Middle frontal gyrus (tissue), 1 donor: ENCODE data around the gene ZNF611.
"Not testable (repeated sequence)": the region's sequence is repeated elsewhere in the genome, so short reads cannot be mapped to it uniquely, and the experiment has no call there.

Experiments used
- DNase-seq: peaks from one replicate; pipeline ENCODE4 v3.0.0-alpha.2; 2015; ENCODE audit warnings: low spot score; ENCODE audit errors: extremely low spot score

The ZNF611 gene

DNA sequence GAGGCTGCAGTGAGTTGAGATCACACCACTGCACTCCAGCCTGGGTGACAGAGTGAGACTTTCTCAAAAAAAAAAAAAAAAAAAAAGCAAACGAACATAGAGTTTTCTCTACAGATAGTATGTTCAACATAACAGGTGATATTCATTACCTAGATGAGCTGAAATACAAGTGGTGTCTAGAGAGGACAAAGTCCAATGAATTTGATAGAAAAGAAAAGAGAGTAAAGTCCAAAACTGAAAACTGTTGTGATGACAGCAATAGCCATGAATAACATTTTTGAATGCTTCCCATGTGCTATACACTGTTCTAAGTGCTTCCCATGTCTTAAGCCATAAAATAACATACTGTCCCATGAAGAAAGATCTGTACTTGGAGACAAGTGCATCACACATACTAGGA, 53.6 kb downstream of the ZNF611 start:
- DNase-seq, result not testable (repeated sequence)

DNA sequence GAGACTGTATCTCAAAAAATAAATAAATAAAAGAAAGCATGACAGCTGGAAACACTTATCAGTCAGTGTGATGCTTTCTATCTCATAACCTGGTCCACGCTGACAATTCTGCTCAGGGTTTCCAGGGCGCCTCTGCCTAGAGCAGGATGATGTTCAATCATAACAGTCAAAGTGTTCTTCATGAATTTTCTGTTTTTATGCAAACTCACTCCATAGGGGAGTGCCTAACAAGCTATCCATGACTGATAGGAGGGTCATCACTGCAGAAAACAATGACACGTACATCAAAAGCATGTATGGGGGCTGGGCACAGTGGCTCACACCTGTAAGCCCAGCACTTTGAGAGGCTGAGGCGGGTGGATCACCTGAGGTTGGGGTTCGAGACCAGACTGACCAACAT, 55.2 kb downstream of the ZNF611 start:
- no peak for DNase-seq

DNA sequence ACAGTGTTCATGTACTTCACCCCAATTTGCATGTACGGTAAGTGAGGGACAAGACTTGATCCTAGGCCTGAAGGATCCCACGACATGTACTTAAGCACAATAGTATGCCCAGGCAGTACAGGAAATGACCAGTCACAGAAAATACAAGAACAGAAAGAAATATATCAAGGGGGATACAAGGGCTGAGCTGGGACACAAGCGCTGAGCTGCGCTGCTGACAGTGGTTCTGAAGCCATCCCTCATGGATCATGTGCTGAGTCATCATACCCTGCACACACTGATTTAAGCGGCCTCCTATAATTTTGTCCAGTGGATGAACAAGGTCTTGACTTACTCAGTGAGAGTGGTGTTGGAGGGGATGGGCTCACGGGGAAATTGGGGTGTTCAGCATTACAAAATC, 59.6 kb downstream of the ZNF611 start:
- not testable (repeated sequence) for DNase-seq

DNA sequence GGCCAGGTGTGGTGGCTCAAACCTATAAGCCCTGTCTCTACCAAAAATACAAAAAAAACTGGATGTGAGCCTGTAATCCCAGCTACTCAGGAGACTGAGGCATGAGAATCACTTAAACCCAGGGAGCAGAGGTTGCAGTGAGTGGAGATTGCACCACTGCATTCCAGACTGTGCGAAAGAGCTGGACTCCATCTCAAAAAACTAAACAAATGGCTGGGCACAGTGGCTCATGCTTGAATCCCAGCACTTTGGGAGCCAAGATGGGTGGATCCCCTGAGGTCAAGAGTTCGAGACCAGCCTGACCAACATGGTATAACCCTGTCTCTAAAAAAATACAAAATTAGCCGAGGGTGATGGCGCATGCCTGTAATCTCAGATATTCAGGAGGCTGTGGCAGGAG, 61.8 kb downstream of the ZNF611 start:
- DNase-seq, result no peak

DNA sequence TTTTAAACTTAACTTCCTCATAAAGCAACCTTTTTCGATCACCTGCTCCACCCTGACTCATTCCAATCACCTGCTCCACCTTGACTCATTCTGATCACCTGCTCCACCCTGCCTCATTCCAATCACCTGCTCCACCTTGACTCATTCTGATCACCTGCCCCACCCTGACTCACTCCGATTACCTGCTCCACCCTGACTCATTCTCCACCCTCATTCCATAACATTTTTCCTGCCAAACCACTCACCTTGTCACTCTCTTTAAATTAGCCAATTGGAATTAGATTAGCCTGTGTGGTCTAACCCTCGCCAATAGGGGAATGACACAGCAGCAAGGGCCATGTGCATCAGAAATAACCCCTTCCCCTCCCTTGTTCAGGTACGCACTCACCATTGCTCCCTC, 64.8 kb downstream of the ZNF611 start:
- no peak for DNase-seq

DNA sequence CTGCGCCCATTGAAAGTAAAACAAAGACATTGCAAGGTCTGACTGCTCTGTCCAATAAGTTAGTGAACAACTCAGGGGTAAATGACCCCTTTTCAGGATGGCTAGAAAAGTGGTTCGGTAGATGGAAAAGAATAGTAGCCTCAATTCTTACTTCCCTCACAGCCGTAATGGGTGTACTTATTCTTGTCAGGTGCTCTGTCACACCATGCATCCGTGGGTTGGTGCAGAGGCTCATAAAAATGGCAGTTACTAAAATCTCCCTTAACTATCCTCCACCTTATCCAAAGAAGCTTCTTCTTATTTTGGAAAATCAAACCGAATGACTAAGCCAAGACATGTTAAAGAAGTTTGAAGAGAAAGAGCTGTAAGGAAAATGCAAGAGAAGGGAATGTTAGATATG, 65.3 kb downstream of the ZNF611 start:
- no peak for DNase-seq

DNA sequence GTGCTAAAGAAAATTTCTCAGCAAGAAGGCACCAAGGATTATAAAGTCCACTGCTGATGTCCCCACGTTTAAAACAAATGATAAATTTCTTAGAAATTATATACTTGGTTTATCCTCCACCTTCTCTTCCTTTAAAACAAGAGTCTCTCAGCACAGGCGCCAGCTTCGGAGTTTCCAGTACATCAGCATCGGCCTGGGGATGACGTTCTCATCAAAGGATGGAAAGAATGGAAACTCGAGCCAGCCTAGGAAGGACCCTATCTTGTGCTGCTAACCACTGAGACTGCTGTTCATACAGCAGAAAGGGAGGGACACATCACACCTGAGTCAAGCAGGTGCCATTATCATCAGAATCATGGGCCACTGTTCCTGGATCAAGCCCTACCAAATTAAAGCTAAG, 66.9 kb downstream of the ZNF611 start:
- no peak for DNase-seq

DNA sequence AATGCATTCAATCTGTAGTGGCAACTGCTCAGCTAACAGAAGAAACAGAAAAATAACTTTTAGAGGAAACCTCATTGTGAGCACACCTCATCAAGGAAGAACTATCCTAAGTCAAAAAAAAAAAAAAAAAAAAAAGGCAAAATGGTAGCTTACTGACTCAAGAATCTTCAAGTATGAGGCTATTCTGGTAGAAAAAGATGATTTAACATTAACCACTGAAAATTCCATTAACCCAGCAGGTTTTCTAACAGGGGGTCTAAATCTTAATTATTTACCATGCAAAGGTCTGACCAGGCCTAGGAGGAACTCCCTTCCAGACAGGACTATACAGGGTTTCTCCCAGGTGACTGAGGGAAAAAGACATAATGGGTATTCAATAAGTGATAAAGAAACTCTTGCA, 68.3 kb downstream of the ZNF611 start:
- no peak for DNase-seq

DNA sequence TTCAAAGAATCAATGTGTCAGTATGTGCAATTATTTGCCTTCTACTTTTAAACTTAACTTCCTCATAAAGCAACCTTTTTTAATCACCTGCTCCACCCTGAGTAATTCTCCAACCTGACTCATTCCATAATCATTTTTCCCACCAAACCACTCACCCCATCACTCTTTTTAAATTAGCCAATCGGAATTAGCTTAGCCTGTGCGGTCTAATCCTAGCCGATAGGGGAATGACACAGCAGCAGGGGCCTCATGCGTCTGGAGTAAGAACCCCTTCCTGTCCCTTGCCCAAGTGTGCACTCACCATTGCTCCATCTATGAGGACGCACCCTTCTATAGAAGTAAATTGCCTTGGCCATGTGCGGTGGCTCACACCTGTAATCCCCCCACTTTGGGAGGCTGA, 69.3 kb downstream of the ZNF611 start:
- no peak for DNase-seq

DNA sequence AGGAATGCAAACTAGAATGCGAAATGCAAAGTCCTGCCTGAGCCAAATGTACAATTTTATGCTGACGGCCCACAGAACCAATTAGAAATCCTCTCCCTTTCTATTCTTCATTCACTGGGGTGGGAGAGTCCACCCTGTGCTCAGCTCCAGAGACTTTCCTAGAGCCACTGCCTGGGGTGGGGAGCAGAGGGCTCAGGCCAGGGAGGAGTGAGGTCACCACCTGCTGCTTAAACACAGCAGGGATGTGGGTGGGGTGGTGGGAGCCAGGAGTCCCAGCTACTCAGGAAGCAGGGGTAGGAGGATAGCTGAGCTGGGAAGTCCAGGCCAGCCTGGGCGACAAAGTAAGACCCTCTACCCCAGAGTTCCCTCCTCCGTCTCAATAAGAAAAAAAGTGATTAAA, 69.8 kb downstream of the ZNF611 start:
- no peak for DNase-seq

DNA sequence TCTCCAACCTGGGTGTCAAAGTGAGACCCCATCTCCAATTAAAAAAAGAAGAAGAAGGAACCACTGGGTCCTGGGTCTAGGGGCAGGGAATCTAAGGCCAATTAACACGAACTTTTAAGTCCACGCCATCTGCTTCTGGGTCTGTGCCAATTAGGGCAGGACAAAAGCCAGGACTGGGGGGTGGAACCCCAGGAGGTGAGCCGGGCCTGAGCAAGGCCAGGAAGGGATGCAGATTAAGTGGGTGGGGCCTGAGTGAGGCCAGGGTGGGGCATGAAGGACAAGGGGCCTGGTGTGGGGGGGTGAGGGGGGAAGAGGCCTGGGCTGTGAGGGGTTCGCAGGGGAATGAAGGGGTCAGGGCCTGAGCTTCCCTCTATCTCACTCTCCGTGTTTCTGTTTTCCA, 70.4 kb downstream of the ZNF611 start:
- no peak for DNase-seq

DNA sequence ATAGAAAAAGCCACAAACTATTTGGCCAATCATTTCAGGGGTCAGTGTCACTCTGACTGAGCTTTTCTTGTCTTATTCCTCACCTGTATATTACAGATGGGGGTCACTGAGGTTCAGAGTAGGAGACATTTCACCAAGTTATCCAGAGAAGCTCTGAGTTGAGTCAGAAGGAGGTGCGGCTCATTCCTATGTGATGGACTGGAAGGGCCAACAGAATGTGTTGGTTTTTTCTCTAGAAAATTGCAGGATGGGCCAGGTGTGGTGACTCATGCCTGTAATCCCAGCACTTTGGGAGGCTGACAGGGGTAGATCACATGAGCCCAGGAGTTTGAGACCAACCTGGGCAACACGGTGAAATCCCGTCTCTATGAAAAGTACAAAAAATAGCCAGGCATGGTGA, 72.2 kb downstream of the ZNF611 start:
- no peak for DNase-seq

DNA sequence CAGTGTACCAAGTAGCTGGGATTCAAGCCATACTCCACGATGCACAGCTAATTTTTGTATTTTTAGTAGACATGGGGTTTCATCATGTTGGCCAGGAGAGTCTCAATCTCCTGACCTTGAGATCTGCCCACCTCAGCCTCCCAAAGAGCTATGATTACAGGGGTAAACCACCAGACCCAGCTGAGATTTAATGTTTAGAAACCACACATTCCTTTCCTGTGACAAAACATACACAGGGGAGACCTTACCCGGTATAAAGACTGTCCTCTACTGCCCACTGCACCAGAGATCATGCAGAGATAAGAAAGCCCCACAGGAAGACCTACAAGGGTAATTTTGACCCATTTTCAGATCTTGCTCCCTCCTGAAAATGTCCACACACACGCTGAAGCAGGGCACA, 73.9 kb downstream of the ZNF611 start:
- no peak for DNase-seq

DNA sequence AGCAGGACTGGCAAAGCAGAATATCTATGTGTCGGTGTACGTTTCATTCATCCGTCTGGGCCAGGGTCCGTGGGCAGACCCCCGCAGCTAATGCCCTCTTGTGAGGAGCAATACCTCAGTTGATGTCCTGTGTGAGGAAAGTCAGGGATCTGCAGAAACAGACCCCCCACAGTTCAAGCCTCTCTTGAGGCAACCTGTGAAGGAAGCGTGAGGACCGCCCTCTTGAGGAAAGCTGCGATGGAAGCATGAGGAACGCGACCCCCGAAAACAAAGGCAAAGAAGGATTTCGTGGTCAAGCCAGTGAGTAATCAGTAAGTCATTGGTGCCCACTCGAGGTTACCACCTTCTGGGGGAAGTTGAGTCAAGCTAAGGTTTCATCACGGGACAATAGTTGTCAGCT, 75.8 kb downstream of the ZNF611 start:
- no peak for DNase-seq

DNA sequence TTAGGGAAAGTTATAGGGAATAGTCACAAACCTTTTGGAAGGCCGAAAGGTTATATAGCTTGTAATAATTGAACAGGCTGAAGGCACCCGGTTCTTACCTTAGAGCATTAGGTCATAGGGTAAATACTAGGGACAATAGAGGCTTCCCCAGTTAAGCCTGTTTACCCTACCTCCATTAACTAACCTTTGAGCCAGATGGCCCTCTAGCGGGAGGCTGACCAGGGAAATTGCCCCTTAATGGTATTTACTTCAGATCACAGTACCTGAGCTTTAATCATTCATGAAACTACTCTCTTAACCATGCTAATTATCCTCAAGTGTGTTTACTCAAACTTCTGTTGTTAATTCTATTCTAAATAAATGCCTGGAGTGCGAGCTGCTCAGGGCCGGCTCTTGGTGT, 76.2 kb downstream of the ZNF611 start:
- DNase-seq, result no peak

DNA sequence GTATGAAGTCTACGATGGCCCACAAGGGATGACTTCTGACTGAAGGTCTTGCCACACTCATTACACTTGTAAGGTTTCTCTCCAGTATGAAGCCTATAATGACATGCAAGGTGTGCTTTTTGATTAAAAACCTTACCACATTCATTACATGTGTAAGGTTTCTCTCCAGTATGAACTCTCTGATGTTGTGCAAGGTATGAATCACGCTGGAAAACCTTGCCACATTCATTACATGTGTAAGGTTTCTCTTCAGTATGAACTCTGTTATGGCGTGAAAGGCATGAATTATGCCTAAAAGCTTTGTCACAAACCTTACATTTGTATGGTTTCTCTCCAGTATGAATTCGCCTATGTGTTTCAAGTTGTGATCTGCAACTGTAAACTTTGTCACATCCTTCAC, 81.7 kb downstream of the ZNF611 start:
- DNase-seq, result no peak
